ENCODE measurements around the gene PCDH1. TPM values are rescaled to one million over a fixed set of nuclear protein-coding genes. Genes with fewer than 3 reads are reported as not detected.

Gene PCDH1
- total RNA-seq, 1 donor from 2014 or later: 42.4 TPM

GRCh38 chr5:141877356-141878185 is 639 bp downstream of the PCDH1 start:
- peak overlapping the region; percentile 36 for H3K4me3 ChIP-seq (ENCODE audit: low read depth, low read length)
- no peak for TF ChIP-seq CTCF (IDR thresholded peaks at IDR 0.05; ENCODE audit: insufficient read depth, low read length, poor library complexity, severe bottlenecking)
- no peak for DNase-seq (ENCODE audit: low read depth)

GRCh38 chr5:141876628-141877355 is 1.4 kb downstream of the PCDH1 start:
- no peak for DNase-seq (ENCODE audit: low read depth)
- H3K4me3 ChIP-seq (ENCODE audit: low read depth, low read length): peak overlapping the region; percentile 36
- H3K27me3 ChIP-seq (ENCODE audit: control insufficient read depth, insufficient read depth, low read length): peaks cover 64% of the 10 kb centered on the region
- H3K36me3 ChIP-seq (ENCODE audit: control insufficient read depth, insufficient read depth, low read length): no peaks in the 10 kb centered on the region
- no peak for TF ChIP-seq CTCF (IDR thresholded peaks at IDR 0.05; ENCODE audit: insufficient read depth, low read length, poor library complexity, severe bottlenecking)

More at GRCh38 chr5:141877356-141878185, 639 bp downstream of the PCDH1 start:
- H3K27me3 ChIP-seq (ENCODE audit: control insufficient read depth, insufficient read depth, low read length): peaks cover 72% of the 10 kb centered on the region
- no peaks in the 10 kb centered on the region for H3K36me3 ChIP-seq (ENCODE audit: control insufficient read depth, insufficient read depth, low read length)

DNA sequence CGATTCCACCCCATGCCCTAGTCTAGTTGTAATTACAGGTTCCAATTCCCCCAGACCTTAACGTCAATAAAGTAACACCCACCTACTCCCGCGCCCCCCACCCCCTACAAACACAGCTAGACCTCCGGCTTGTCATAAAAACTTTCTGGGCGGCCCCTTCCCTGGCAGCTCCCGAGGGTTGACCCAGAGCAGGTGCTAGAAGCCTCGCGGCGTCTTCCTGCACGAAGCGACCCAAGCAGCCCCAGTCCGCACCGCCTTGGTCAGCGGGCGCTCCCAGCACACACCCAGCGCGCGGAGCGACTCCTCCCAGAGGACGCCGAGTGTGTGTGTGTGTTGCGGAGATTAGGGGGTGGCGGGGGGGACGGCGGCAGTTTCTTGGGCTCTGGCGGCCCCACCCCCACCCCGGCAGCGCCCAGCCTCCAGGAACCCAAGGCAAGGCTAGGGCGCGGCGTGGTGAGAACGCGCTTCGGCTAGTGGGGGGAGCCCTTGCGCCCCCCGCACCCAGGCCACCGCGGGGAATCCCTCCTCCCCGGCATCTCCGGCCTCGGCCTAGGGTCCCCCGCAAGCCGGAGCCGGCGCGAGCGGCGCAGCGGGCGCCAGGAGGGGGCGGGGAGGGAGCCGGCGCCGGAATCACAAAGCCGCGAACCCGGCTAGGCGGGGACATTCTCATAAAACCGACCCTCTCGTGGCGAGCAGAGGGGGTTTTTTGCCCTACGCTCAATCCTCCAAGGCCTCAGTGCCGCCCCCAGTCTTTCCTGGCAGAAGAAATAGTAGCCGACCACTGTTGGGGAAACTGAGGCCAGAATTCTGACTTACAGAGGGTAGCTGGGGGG is 2.2 kb downstream of the PCDH1 start:
- no peak for DNase-seq (ENCODE audit: low read depth)
- Histone ChIP-seq H3K4me3 (ENCODE audit: low read depth, low read length) (peak overlapping the region; percentile 36), H3K36me3 (ENCODE audit: control insufficient read depth, insufficient read depth, low read length) (no peaks in the 10 kb centered on the region), H3K27me3 (ENCODE audit: control insufficient read depth, insufficient read depth, low read length) (peaks cover 56% of the 10 kb centered on the region)
- TF ChIP-seq CTCF (IDR thresholded peaks at IDR 0.05; ENCODE audit: insufficient read depth, low read length, poor library complexity, severe bottlenecking): no peak

- Histone ChIP-seq H3K27me3 (ENCODE audit: control insufficient read depth, insufficient read depth, low read length) (peaks cover 49% of the 10 kb centered on the region), H3K4me3 (ENCODE audit: low read depth, low read length) (no peak overlapping the region), H3K36me3 (ENCODE audit: control insufficient read depth, insufficient read depth, low read length) (no peaks in the 10 kb centered on the region)
- no peak for TF ChIP-seq CTCF (IDR thresholded peaks at IDR 0.05; ENCODE audit: insufficient read depth, low read length, poor library complexity, severe bottlenecking)
- DNase-seq (ENCODE audit: low read depth): no peak
These were observed 3.0 kb downstream of the PCDH1 start for GRCh38 chr5:141875022-141875740.

DNA sequence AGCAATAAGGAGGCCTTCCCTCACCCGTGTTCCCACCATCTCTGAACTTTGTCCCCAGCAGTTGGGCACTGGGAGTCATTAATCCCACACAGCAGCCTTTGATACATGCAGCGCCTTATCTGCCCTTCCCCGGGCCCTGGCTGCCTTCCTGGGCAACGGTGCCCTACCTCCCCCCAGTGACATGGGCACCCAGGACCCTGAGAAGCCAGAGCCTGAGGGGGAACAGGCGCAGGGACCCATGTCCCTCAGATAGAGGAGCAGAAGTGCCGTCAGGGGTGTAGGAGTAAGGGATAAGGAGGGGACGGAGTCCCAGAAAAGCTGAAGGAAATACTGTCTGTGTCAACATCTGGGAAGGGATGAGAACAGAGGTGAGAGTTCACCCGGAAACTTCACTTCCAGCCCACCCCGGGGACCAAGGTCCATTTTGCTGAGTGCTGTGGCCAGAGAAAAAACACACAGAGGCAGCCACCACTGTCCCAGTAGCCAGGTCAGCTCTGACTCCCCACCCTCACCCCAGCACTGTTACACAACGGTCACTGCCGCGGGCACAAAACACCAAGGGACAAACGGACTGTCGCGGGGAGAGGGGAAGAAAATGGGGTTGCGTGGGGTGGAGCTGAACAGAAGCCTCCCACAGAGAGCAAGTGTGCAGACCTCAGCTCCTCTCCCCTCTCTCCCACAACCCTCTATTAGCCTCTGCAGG is 3.8 kb downstream of the PCDH1 start:
- no peak for TF ChIP-seq CTCF (IDR thresholded peaks at IDR 0.05; ENCODE audit: insufficient read depth, low read length, poor library complexity, severe bottlenecking)
- Histone ChIP-seq H3K36me3 (ENCODE audit: control insufficient read depth, insufficient read depth, low read length) (no peaks in the 10 kb centered on the region), H3K27me3 (ENCODE audit: control insufficient read depth, insufficient read depth, low read length) (peaks cover 46% of the 10 kb centered on the region), H3K4me3 (ENCODE audit: low read depth, low read length) (no peak overlapping the region)
- no peak for DNase-seq (ENCODE audit: low read depth)

All from kidney epithelial cell (primary cell).